Measurements from ENCODE around the gene ANXA11.

The ANXA11 gene

DNA sequence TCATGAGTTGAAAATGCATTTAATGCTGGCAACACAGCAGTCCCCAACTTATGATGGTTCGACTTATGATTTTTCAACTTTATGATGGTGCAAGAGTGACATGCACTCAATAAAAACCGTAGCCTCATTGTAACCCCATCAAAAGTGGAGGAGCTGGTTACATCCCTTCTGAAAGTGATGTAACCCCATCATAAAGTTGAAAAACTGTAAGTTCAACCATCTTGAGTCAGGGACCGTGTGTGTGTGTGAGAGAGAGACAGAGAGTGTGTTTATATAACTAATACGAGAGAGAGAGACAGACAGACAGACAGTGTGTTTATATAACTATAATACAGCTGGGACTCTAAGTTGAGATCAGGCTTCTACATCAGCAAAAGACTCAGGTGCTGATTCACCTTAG is 21.0 kb downstream of the ANXA11 start:
- ChIA-PET CTCF (interaction anchor here (1.1 to 1.6 kb wide), 2 partner anchors 10 to 20 kb away, joined by 3 read pairs; no protein-coding TSS in a partner anchor), POLR2A (interaction anchor here (1.5 kb wide), 1 partner anchor 20 kb away, joined by 4 read pairs; no protein-coding TSS in a partner anchor)
- no peaks in the 10 kb centered on the region for H3K9me3 ChIP-seq (ENCODE audit: control insufficient read depth, insufficient read depth, low read depth, low read length)
- H3K4me3 ChIP-seq (ENCODE audit: low read depth, low read length), result no peak overlapping the region
- no peaks in the 10 kb centered on the region for H3K4me1 ChIP-seq (ENCODE audit: control insufficient read depth, insufficient read depth, low read length)
- no peak overlapping the region for H3K27ac ChIP-seq (ENCODE audit: extremely low read depth, low read depth, low read length)
- TF ChIP-seq, protein P1, sequence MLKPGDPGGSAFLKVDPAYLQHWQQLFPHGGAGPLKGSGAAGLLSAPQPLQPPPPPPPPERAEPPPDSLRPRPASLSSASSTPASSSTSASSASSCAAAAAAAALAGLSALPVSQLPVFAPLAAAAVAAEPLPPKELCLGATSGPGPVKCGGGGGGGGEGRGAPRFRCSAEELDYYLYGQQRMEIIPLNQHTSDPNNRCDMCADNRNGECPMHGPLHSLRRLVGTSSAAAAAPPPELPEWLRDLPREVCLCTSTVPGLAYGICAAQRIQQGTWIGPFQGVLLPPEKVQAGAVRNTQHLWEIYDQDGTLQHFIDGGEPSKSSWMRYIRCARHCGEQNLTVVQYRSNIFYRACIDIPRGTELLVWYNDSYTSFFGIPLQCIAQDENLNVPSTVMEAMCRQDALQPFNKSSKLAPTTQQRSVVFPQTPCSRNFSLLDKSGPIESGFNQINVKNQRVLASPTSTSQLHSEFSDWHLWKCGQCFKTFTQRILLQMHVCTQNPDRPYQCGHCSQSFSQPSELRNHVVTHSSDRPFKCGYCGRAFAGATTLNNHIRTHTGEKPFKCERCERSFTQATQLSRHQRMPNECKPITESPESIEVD (tag by site-specific recombination; IDR thresholded peaks at IDR 0.05), result 0 out of 2 replicates have a peak, but pooled peaks have one; percentile 13
- TF ChIP-seq, protein P2, sequence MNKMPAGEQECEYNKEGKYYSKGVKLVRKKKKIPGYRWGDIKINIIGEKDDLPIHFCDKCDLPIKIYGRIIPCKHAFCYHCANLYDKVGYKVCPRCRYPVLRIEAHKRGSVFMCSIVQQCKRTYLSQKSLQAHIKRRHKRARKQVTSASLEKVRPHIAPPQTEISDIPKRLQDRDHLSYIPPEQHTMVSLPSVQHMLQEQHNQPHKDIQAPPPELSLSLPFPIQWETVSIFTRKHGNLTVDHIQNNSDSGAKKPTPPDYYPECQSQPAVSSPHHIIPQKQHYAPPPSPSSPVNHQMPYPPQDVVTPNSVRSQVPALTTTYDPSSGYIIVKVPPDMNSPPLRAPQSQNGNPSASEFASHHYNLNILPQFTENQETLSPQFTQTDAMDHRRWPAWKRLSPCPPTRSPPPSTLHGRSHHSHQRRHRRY (tag by site-specific recombination; IDR thresholded peaks at IDR 0.05), result no peak
- H3K36me3 ChIP-seq (ENCODE audit: control insufficient read depth in 2 of 2, insufficient read depth in 1 of 2, low read length in 2 of 2), result peaks cover 0 to 16% of the 10 kb centered on the region in 2 experiments; a peak in 2 of 3 replicates

DNA sequence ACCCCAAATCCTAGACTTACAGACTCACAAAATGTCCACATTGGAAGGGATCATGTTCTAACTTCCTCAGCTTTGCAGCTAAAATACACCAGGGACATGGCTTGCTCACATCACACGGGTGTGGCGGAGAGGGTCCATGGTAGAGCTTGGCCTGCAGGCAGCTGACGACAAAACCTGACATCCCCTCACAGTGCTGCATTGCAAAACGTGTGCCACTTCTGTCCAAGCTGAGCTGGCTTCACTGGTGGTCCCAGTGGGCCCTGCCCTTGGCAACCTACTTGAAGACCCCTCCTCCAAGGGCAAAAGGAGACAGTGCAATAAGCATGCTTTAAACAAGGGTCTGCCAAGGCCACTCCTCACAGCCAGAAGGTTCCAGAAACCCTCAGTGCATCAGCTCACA is 21.9 kb downstream of the ANXA11 start:
- H3K4me3 ChIP-seq (ENCODE audit: low read depth, low read length), result no peak overlapping the region
- TF ChIP-seq ZNF223 (tag by site-specific recombination; IDR thresholded peaks at IDR 0.05), result no peak
- TF ChIP-seq, protein P3, sequence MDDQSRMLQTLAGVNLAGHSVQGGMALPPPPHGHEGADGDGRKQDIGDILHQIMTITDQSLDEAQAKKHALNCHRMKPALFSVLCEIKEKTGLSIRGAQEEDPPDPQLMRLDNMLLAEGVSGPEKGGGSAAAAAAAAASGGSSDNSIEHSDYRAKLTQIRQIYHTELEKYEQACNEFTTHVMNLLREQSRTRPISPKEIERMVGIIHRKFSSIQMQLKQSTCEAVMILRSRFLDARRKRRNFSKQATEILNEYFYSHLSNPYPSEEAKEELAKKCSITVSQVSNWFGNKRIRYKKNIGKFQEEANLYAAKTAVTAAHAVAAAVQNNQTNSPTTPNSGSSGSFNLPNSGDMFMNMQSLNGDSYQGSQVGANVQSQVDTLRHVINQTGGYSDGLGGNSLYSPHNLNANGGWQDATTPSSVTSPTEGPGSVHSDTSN (CRISPR knock-in tag; IDR thresholded peaks at IDR 0.05), result no peak
- no peak for TF ChIP-seq ZNF768 (tag by site-specific recombination; IDR thresholded peaks at IDR 0.05)
- TF ChIP-seq ZNF211 (tag by site-specific recombination; IDR thresholded peaks at IDR 0.05; ENCODE audit: low read depth), result no peak
- no peak for TF ChIP-seq ZNF248 (tag by site-specific recombination; IDR thresholded peaks at IDR 0.05)
- no peak for TF ChIP-seq ZNF544 (tag by site-specific recombination; IDR thresholded peaks at IDR 0.05)
- H3K9me3 ChIP-seq (ENCODE audit: control insufficient read depth, insufficient read depth, low read depth, low read length), result no peaks in the 10 kb centered on the region
- peaks cover 0 to 16% of the 10 kb centered on the region in 2 experiments; a peak in 2 of 3 replicates for H3K36me3 ChIP-seq (ENCODE audit: control insufficient read depth in 2 of 2, insufficient read depth in 1 of 2, low read length in 2 of 2)
- H3K4me1 ChIP-seq (ENCODE audit: control insufficient read depth, insufficient read depth, low read length), result no peaks in the 10 kb centered on the region
- H3K27ac ChIP-seq (ENCODE audit: extremely low read depth, low read depth, low read length), result no peak overlapping the region
- ChIA-PET CTCF (no interaction called here), POLR2A (interaction anchor here (1.5 kb wide), 1 partner anchor 21 kb away, joined by 4 read pairs; no protein-coding TSS in a partner anchor)

DNA sequence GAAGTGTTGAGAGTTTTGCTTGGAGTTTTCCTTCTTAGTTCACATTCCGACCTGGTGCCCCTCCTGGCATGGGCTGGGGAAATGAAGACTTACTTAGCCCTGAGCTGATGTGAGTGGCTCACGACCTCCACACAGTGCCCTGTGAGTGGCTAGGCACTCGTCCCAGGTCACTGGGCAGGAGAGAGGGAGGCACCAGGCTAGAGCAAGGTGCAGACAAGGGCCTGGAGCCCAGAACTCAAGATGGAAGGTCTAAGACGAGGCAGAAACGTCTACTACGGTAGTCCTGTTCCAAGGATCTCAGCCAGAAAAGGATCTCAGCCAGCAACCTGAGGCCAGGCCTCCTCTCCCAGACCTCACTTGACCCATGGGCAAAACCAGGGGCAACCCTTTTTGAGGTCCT is 22.4 kb downstream of the ANXA11 start:
- TF ChIP-seq ZNF324 (tag by site-specific recombination; IDR thresholded peaks at IDR 0.05) (no peak), ZNF366 (tag by site-specific recombination; conservative IDR thresholded peaks at IDR 0.05) (no peak), ZSCAN30 (tag by site-specific recombination; IDR thresholded peaks at IDR 0.05) (no peak), ZNF777 (tag by site-specific recombination; IDR thresholded peaks at IDR 0.05; ENCODE audit: borderline replicate concordance) (no peak), GLIS1 (tag by site-specific recombination; IDR thresholded peaks at IDR 0.05) (no peak), ZNF561 (tag by site-specific recombination; IDR thresholded peaks at IDR 0.05; ENCODE audit: borderline replicate concordance) (no peak), ZNF132 (tag by site-specific recombination; IDR thresholded peaks at IDR 0.05; ENCODE audit: borderline replicate concordance) (no peak), ZNF544 (tag by site-specific recombination; IDR thresholded peaks at IDR 0.05) (no peak), ZNF24 (tag by site-specific recombination; IDR thresholded peaks at IDR 0.05) (no peak)
- TF ChIP-seq, protein P4, sequence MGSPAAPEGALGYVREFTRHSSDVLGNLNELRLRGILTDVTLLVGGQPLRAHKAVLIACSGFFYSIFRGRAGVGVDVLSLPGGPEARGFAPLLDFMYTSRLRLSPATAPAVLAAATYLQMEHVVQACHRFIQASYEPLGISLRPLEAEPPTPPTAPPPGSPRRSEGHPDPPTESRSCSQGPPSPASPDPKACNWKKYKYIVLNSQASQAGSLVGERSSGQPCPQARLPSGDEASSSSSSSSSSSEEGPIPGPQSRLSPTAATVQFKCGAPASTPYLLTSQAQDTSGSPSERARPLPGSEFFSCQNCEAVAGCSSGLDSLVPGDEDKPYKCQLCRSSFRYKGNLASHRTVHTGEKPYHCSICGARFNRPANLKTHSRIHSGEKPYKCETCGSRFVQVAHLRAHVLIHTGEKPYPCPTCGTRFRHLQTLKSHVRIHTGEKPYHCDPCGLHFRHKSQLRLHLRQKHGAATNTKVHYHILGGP (tag by site-specific recombination; IDR thresholded peaks at IDR 0.05), result no peak
- Histone ChIP-seq H3K27ac (ENCODE audit: extremely low read depth, low read depth, low read length) (no peak overlapping the region), H3K9me3 (ENCODE audit: control insufficient read depth, insufficient read depth, low read depth, low read length) (no peaks in the 10 kb centered on the region), H3K4me1 (ENCODE audit: control insufficient read depth, insufficient read depth, low read length) (no peaks in the 10 kb centered on the region), H3K36me3 (ENCODE audit: control insufficient read depth in 2 of 2, insufficient read depth in 1 of 2, low read length in 2 of 2) (peaks cover 0 to 16% of the 10 kb centered on the region in 2 experiments; a peak in 2 of 3 replicates), H3K4me3 (ENCODE audit: low read depth, low read length) (no peak overlapping the region)
- CTCF ChIA-PET, result no interaction called here
- POLR2A ChIA-PET, result interaction anchor here (1.5 kb wide), 1 partner anchor 21 kb away, joined by 4 read pairs; no protein-coding TSS in a partner anchor

Measured in HEK293 (cell line).